ENCODE measurements around the gene PGP.
"Not testable (repeated sequence)": the region's sequence is repeated elsewhere in the genome, so short reads cannot be mapped to it uniquely, and the experiment has no call there.

The PGP gene

GRCh38 chr16:2214719-2214968, at the start of gene PGP:
Gene PGP (minus strand): TSS chr16:2214840. CDS start chr16:2214777, 63 bp downstream.
- Histone ChIP-seq H3K4me3 (replicated peaks; ENCODE audit: low read depth, low read length) (peak within 1 kb of the TSS; percentile 90), H3K27me3 (replicated peaks; ENCODE audit: control insufficient read depth, insufficient read depth, low read length) (no peaks in the 10 kb centered on the region), H3K36me3 (ENCODE audit: control insufficient read depth, insufficient read depth, low read length) (peaks cover 1% of the 10 kb centered on the region)
- DNase-seq (ENCODE audit: extremely low read depth, insufficient read length), result no peak
- TF ChIP-seq CTCF (IDR thresholded peaks at IDR 0.05; ENCODE audit: insufficient read depth, low read length, poor library complexity, severe bottlenecking), result no peak

GRCh38 chr16:2263026-2263425, 48.4 kb upstream of the PGP start:
- DNase-seq (ENCODE audit: extremely low read depth, insufficient read length); H3K27me3 ChIP-seq (replicated peaks; ENCODE audit: control insufficient read depth, insufficient read depth, low read length); H3K4me3 ChIP-seq (replicated peaks; ENCODE audit: low read depth, low read length): not testable (repeated sequence)
- peaks cover 29% of the 10 kb centered on the region for H3K36me3 ChIP-seq (ENCODE audit: control insufficient read depth, insufficient read depth, low read length)

- H3K27me3 ChIP-seq (replicated peaks; ENCODE audit: control insufficient read depth, insufficient read depth, low read length), result no peaks in the 10 kb centered on the region
- H3K36me3 ChIP-seq (ENCODE audit: control insufficient read depth, insufficient read depth, low read length), result peaks cover 45% of the 10 kb centered on the region
- no peak for TF ChIP-seq CTCF (IDR thresholded peaks at IDR 0.05; ENCODE audit: insufficient read depth, low read length, poor library complexity, severe bottlenecking)
- no peak overlapping the region for H3K4me3 ChIP-seq (replicated peaks; ENCODE audit: low read depth, low read length)
- DNase-seq (ENCODE audit: extremely low read depth, insufficient read length), result no peak
Observed at GRCh38 chr16:2260250-2260649, 45.6 kb upstream of the PGP start.

GRCh38 chr16:2258530-2258929, 43.9 kb upstream of the PGP start:
- H3K36me3 ChIP-seq (ENCODE audit: control insufficient read depth, insufficient read depth, low read length), result peaks cover 44% of the 10 kb centered on the region
- H3K27me3 ChIP-seq (replicated peaks; ENCODE audit: control insufficient read depth, insufficient read depth, low read length); H3K4me3 ChIP-seq (replicated peaks; ENCODE audit: low read depth, low read length); DNase-seq (ENCODE audit: extremely low read depth, insufficient read length): not testable (repeated sequence)

GRCh38 chr16:2257726-2258125, 43.1 kb upstream of the PGP start:
- Histone ChIP-seq H3K27me3 (replicated peaks; ENCODE audit: control insufficient read depth, insufficient read depth, low read length) (no peaks in the 10 kb centered on the region), H3K4me3 (replicated peaks; ENCODE audit: low read depth, low read length) (no peak overlapping the region), H3K36me3 (ENCODE audit: control insufficient read depth, insufficient read depth, low read length) (peaks cover 42% of the 10 kb centered on the region)
- no peak for TF ChIP-seq CTCF (IDR thresholded peaks at IDR 0.05; ENCODE audit: insufficient read depth, low read length, poor library complexity, severe bottlenecking)
- no peak for DNase-seq (ENCODE audit: extremely low read depth, insufficient read length)

- Histone ChIP-seq H3K27me3 (replicated peaks; ENCODE audit: control insufficient read depth, insufficient read depth, low read length) (no peaks in the 10 kb centered on the region), H3K36me3 (ENCODE audit: control insufficient read depth, insufficient read depth, low read length) (peaks cover 34% of the 10 kb centered on the region), H3K4me3 (replicated peaks; ENCODE audit: low read depth, low read length) (no peak overlapping the region)
- TF ChIP-seq CTCF (IDR thresholded peaks at IDR 0.05; ENCODE audit: insufficient read depth, low read length, poor library complexity, severe bottlenecking), result no peak
- DNase-seq (ENCODE audit: extremely low read depth, insufficient read length), result no peak
Observed at GRCh38 chr16:2256531-2257140, 42.0 kb upstream of the PGP start.

- H3K27me3 ChIP-seq (replicated peaks; ENCODE audit: control insufficient read depth, insufficient read depth, low read length), result no peaks in the 10 kb centered on the region
- no peak for DNase-seq (ENCODE audit: extremely low read depth, insufficient read length)
- peaks cover 29% of the 10 kb centered on the region for H3K36me3 ChIP-seq (ENCODE audit: control insufficient read depth, insufficient read depth, low read length)
- H3K4me3 ChIP-seq (replicated peaks; ENCODE audit: low read depth, low read length), result no peak overlapping the region
- TF ChIP-seq CTCF (IDR thresholded peaks at IDR 0.05; ENCODE audit: insufficient read depth, low read length, poor library complexity, severe bottlenecking), result no peak
Observed at GRCh38 chr16:2253293-2253692, 38.7 kb upstream of the PGP start.
